HepG2 (cell line): ENCODE data around the gene ACOT13. TPM values are rescaled to one million over a fixed set of nuclear protein-coding genes. Genes with fewer than 3 reads are reported as not detected.

Source experiments
- ATAC-seq: fragments of 200-7000 bp; cut with Tn5 transposase; 3 replicates; pipeline ENCODE4 v1.9.1; 2020; ENCODE audit warnings: mild to moderate bottlenecking, moderate library complexity
- BruUV-seq: library from RNA; stranded (reverse); fragments of 400-500 nt; replicated peaks from 2 replicates; lab custom pipeline; 2021; lab: Mats Ljungman, UMichigan
- CTCF ChIA-PET: fragments of 300-600 bp; formaldehyde crosslinking; extraction: SDS; loops from one replicate; lab custom pipeline; 2021; ENCODE audit warnings: low total read pairs, inconsistent platforms, low intra/inter-chr PET ratio; lab: Yijun Ruan, JAX
- POLR2A ChIA-PET: fragments of 350-600 bp; sonication (Branson Sonifier 250); formaldehyde crosslinking; loops from one replicate; lab custom pipeline; 2020; ENCODE audit warnings: antibody characterized with exemption, inconsistent platforms; lab: Yijun Ruan, JAX
- DNase-seq: peaks from one replicate; pipeline ENCODE4 v3.0.0-alpha.2; 2015; ENCODE audit warnings: low spot score
- FAIRE-seq: peaks from 3 replicates; lab custom pipeline; 2011; peaks lifted over from hg19 to GRCh38; lab: Jason Lieb, UNC
- H2AFZ ChIP-seq: one replicate; pipeline ENCODE4 v1.6.1; 2011; ENCODE audit warnings: low read length, inconsistent platforms
- H3K27ac ChIP-seq: fragments of 300-600 bp; 3 replicates; pipeline ENCODE4 v1.8.0; 2011; ENCODE audit warnings: mixed run types, mild to moderate bottlenecking, mixed read lengths, low read length, inconsistent platforms; ENCODE audit not compliant: insufficient read depth; ENCODE audit errors: extremely low read length
- H3K27me3 ChIP-seq, 2 experiments: fragments of 200-600 bp in 1 of 2; 2 replicates in 1 of 2; 3 replicates in 1 of 2; pipeline versions ENCODE4 v1.6.0 to v1.8.0; 2011; ENCODE audit warnings: low read length in 2 of 2, mild to moderate bottlenecking in 2 of 2, moderate library complexity in 2 of 2, inconsistent platforms in 1 of 2; ENCODE audit not compliant: insufficient read depth in 2 of 2, control insufficient read depth in 1 of 2
- H3K36me3 ChIP-seq, 2 experiments: fragments of 200-600 bp in 1 of 2; replicated peaks in 1 of 2; 2 replicates in 1 of 2; 3 replicates in 1 of 2; pipeline versions ENCODE4 v1.5.1 to v1.8.0; 2011; ENCODE audit warnings: low read length in 2 of 2, inconsistent platforms in 1 of 2; ENCODE audit not compliant: insufficient read depth in 2 of 2, control insufficient read depth in 1 of 2
- H3K4me1 ChIP-seq: 2 replicates; pipeline ENCODE4 v1.5.1; 2012; ENCODE audit warnings: low read length, inconsistent platforms; ENCODE audit not compliant: insufficient read depth
- H3K4me2 ChIP-seq: 2 replicates; pipeline ENCODE4 v1.6.0; 2011; ENCODE audit warnings: low read depth, low read length, inconsistent platforms
- H3K4me3 ChIP-seq, 3 experiments: fragments of 200-600 bp in 1 of 3; sonication (generic), shearing (Covaris generic) in 1 of 3; replicated peaks in 1 of 3; 2 replicates each; pipeline ENCODE4 v1.5.1; 2011 to 2016; ENCODE audit warnings: low read length in 3 of 3, inconsistent platforms in 2 of 3, low read depth in 2 of 3, mild to moderate bottlenecking in 2 of 3, control low read depth in 1 of 3, mixed read lengths in 1 of 3; ENCODE audit not compliant: insufficient read depth in 1 of 3
- H3K79me2 ChIP-seq: one replicate; pipeline ENCODE4 v1.6.1; 2011; ENCODE audit warnings: low read length, inconsistent platforms; ENCODE audit not compliant: insufficient read depth
- H3K9ac ChIP-seq: 2 replicates; pipeline ENCODE4 v1.6.0; 2011; ENCODE audit warnings: mild to moderate bottlenecking, low read depth, low read length, inconsistent platforms; ENCODE audit not compliant: insufficient read depth
- H3K9me3 ChIP-seq: 2 replicates; pipeline ENCODE4 v1.5.1; 2012; ENCODE audit warnings: mild to moderate bottlenecking, low read length
- H4K20me1 ChIP-seq: 2 replicates; pipeline ENCODE4 v1.6.0; 2011; ENCODE audit warnings: inconsistent platforms, mild to moderate bottlenecking, low read length, moderate library complexity; ENCODE audit not compliant: insufficient read depth
- AGO1 ChIP-seq: fragments of 200-400 bp; formaldehyde crosslinking; IDR thresholded peaks from 2 replicates; pipeline ENCODE4 v1.6.1; 2017; ENCODE audit warnings: mild to moderate bottlenecking, low read depth, low read length, moderate library complexity; ENCODE audit not compliant: poor library complexity, severe bottlenecking
- DRAP1 ChIP-seq: IDR thresholded peaks from 2 replicates; pipeline ENCODE4 v1.6.1; 2016; ENCODE audit warnings: missing genetic modification reagents, missing compliant biosample characterization
- EHMT2 ChIP-seq: fragments of 200-600 bp; sonication (generic); IDR thresholded peaks from 2 replicates; pipeline ENCODE4 v1.7.0; 2017; ENCODE audit warnings: antibody characterized with exemption, low read depth, low read length, borderline replicate concordance
- ISX ChIP-seq: sonication (generic); formaldehyde crosslinking; conservative IDR thresholded peaks from 2 replicates; pipeline ENCODE4 v1.5.0; 2020; ENCODE audit warnings: missing genetic modification reagents
- KMT2B ChIP-seq: IDR thresholded peaks from 2 replicates; pipeline ENCODE4 v1.6.1; 2016; ENCODE audit warnings: missing genetic modification reagents, missing compliant biosample characterization
- MIXL1 ChIP-seq: IDR thresholded peaks from 2 replicates; pipeline ENCODE4 v1.6.1; 2016
- MLLT10 ChIP-seq: sonication (generic); formaldehyde crosslinking; IDR thresholded peaks from 2 replicates; pipeline ENCODE4 v1.4.0; 2020; ENCODE audit warnings: missing genetic modification reagents
- POLR2G ChIP-seq: fragments of 200-400 bp; formaldehyde crosslinking; IDR thresholded peaks from 2 replicates; pipeline ENCODE4 v1.6.1; 2018; ENCODE audit warnings: mild to moderate bottlenecking, low read depth, low read length, moderate library complexity
- RBM22 ChIP-seq: fragments of 200-400 bp; formaldehyde crosslinking; optimal IDR thresholded peaks from 2 replicates; pipeline ENCODE3; 2017; ENCODE audit warnings: mild to moderate bottlenecking, low read length, moderate library complexity
- RBM39 ChIP-seq: fragments of 200-400 bp; formaldehyde crosslinking; IDR thresholded peaks from one replicate; pipeline ENCODE4 v1.6.1; 2018; ENCODE audit warnings: antibody characterized with exemption, mild to moderate bottlenecking, low read depth, low read length; ENCODE audit not compliant: poor library complexity, severe bottlenecking
- RNF219 ChIP-seq: sonication (generic); formaldehyde crosslinking; IDR thresholded peaks from 2 replicates; pipeline ENCODE4 v1.5.0; 2020; ENCODE audit warnings: mild to moderate bottlenecking, missing genetic modification reagents
- SOX13 ChIP-seq, 3 experiments: fragments of 450-650 bp in 1 of 3; sonication (generic) in 1 of 3; formaldehyde crosslinking in 1 of 3; IDR thresholded peaks in 2 of 3; conservative IDR thresholded peaks in 1 of 3; 2 replicates each; pipeline versions ENCODE4 v1.5.0 to v1.6.1; 2016 to 2020; ENCODE audit warnings: antibody characterized with exemption in 1 of 3, mild to moderate bottlenecking in 1 of 3, missing compliant biosample characterization in 1 of 3, missing genetic modification reagents in 1 of 3, moderate library complexity in 1 of 3
- TSC22D2 ChIP-seq: sonication (generic); formaldehyde crosslinking; IDR thresholded peaks from 2 replicates; pipeline ENCODE4 v1.5.1; 2020; ENCODE audit warnings: missing genetic modification reagents, mild to moderate bottlenecking, borderline replicate concordance
- XBP1 ChIP-seq: sonication (generic); formaldehyde crosslinking; IDR thresholded peaks from 2 replicates; pipeline ENCODE4 v1.5.0; 2020; ENCODE audit warnings: missing genetic modification reagents
- ZFP82 ChIP-seq: sonication (generic); formaldehyde crosslinking; IDR thresholded peaks from 2 replicates; pipeline ENCODE4 v1.5.1; 2020; ENCODE audit warnings: mild to moderate bottlenecking, missing genetic modification reagents, borderline replicate concordance
- ZNF616 ChIP-seq: sonication (generic); formaldehyde crosslinking; IDR thresholded peaks from 2 replicates; pipeline ENCODE4 v1.5.0; 2020; ENCODE audit warnings: low read depth, mild to moderate bottlenecking, missing genetic modification reagents
- ZNF644 ChIP-seq: IDR thresholded peaks from 2 replicates; pipeline ENCODE4 v1.6.1; 2016; ENCODE audit warnings: low read depth
- ZNF784 ChIP-seq: sonication (generic); formaldehyde crosslinking; IDR thresholded peaks from 2 replicates; pipeline ENCODE4 v1.5.1; 2020; ENCODE audit warnings: missing genetic modification reagents, mild to moderate bottlenecking, borderline replicate concordance
- ZNF816 ChIP-seq: sonication (generic); formaldehyde crosslinking; IDR thresholded peaks from 2 replicates; pipeline ENCODE4 v1.8.0; 2022; ENCODE audit warnings: missing genetic modification reagents, mild to moderate bottlenecking, borderline replicate concordance
- WGBS: methylation state at CpG from one replicate; pipeline ENCODE4 v1.1.6; 2017; ENCODE audit warnings: low lambda C conversion rate; 5-methylcytosine and 5-hydroxymethylcytosine counted together
- in situ Hi-C: cut with HindIII; loops from 2 replicates; pipeline ENCODE4 v1.10.0; 2017; ENCODE audit warnings: low pct_unique_long_range_greater_than_20kb; ENCODE audit not compliant: extremely low pct_ligation_motif_present
- intact Hi-C: fragments of 100-400 bp; cut with micrococcal nuclease; formaldehyde crosslinking; loops from one replicate; pipeline ENCODE4 v1.10.0; 2022; ENCODE audit not compliant: unreplicated experiment
- polyA plus RNA-seq, 8 experiments: library from polyadenylated mRNA; depleted of rRNA in 3 of 8; stranded (reverse) in 7 of 8; unstranded in 1 of 8; fragments of >200 nt; fragmentation: Illumina TruSeq in 4 of 8; extraction: Trizol in 4 of 8; gene quantifications; 2 replicates each; pipeline versions ENCODE4 v1.2.1 to v1.2.3, GENCODE V29; 2011 to 2016; ENCODE audit warnings: low read depth in 4 of 8, missing spikeins in 1 of 8, mixed read lengths in 1 of 8; ENCODE audit not compliant: insufficient read depth in 1 of 8
- total RNA-seq, 5 experiments: library from RNA; depleted of rRNA; stranded (reverse); fragments of >200 nt; fragmentation: Illumina TruSeq; extraction: Trizol; gene quantifications; 2 replicates each; pipeline ENCODE4 v1.2.3, GENCODE V29; 2016; ENCODE audit warnings: low read depth in 1 of 5

Gene ACOT13
- total and polyA plus RNA-seq, 2 of the 13 experiments (the other 11 are each of a cell fraction or from before 2014, with no cell fraction given): 31.5 to 45.1 TPM

- FAIRE-seq (no peak), ATAC-seq (no peak), DNase-seq (no peak)
- in situ Hi-C loops (loop anchor here (5.0 kb wide), 1 partner anchor 59 kb away; no protein-coding TSS in a partner anchor), intact Hi-C loops (no loop called here)
- Histone ChIP-seq H3K4me2 (peak overlapping the region; percentile 95), H3K4me3 (peak overlapping the region; percentile 90 to 99 (median 97)), H3K9me3 (no peaks in the 10 kb centered on the region), H3K36me3 (peaks cover 6 to 29% of the 10 kb centered on the region in 2 experiments), H3K4me1 (peaks cover 57% of the 10 kb centered on the region), H2AFZ (no peak overlapping the region), H3K27ac (peak overlapping the region; percentile 65), H3K79me2 (peaks cover 69% of the 10 kb centered on the region), H3K27me3 (no peaks in the 10 kb centered on the region; a peak in 1 of 5 replicates), H3K9ac (peak overlapping the region; percentile 99), H4K20me1 (peaks cover 57% of the 10 kb centered on the region)
- ChIA-PET CTCF (no interaction called here), POLR2A (interaction anchor here (0.7 to 3.5 kb wide), 8 partner anchors 10 to 73 kb away, joined by 3 to 20 read pairs (median 6); partner anchors contain the start of genes ACOT13, GMNN, KIAA0319 and TDP2)
- WGBS: 10% methylated on average over 8 of the region's 8 CpGs
- BruUV-seq: no TSS peak
- TF ChIP-seq RBM22 (no peak), POLR2G (no peak), TSC22D2 (no peak), SOX13 (IDR thresholded peaks at IDR 0.05) (no peak), SOX13 (CRISPR knock-in tag; conservative IDR thresholded peaks at IDR 0.05 in 1 of 2, IDR thresholded peaks at IDR 0.05 in 1 of 2) (peak in 1 of 2 experiments; percentile 34; a peak in 1 of 4 replicates), MLLT10 (CRISPR knock-in tag) (no peak), ISX (CRISPR knock-in tag) (no peak), MIXL1 (no peak), RNF219 (no peak), RBM39 (no peak), ZNF816 (CRISPR knock-in tag) (no peak), ZNF616 (CRISPR knock-in tag) (no peak), AGO1 (no peak), ZFP82 (CRISPR knock-in tag) (no peak), ZNF784 (CRISPR knock-in tag) (no peak), DRAP1 (no peak), XBP1 (no peak), ZNF644 (CRISPR knock-in tag) (no peak), EHMT2 (no peak), KMT2B (0 out of 2 replicates have a peak, but pooled peaks have one; percentile 9)
Measured at GRCh38 chr6:24718449-24719124, 51.7 kb downstream of the ACOT13 start.
